PFSK-1 (cell line): Measurements from ENCODE around the gene HLA-DPB1.

ENCODE experiments used
- FOXP2 ChIP-seq: optimal IDR thresholded peaks from 2 replicates; pipeline ENCODE3; 2011; ENCODE audit warnings: borderline replicate concordance, control low read depth, inconsistent platforms; ENCODE audit not compliant: insufficient read depth; ENCODE audit errors: extremely low read length, extremely low read depth
- POLR2AphosphoS5 ChIP-seq: IDR thresholded peaks from 2 replicates; pipeline ENCODE4 v1.6.1; 2012; ENCODE audit warnings: low read depth, mild to moderate bottlenecking, control low read depth, low read length, moderate library complexity
- REST ChIP-seq, 2 experiments: IDR thresholded peaks; 2 replicates each; pipeline versions ENCODE4 v1.6.1 to v1.8.0; 2011 to 2012; ENCODE audit warnings: low read depth in 2 of 2, low read length in 2 of 2, control low read depth in 1 of 2, inconsistent platforms in 1 of 2, mild to moderate bottlenecking in 1 of 2, moderate library complexity in 1 of 2; ENCODE audit not compliant: insufficient read depth in 1 of 2
- SIN3A ChIP-seq: IDR thresholded peaks from 2 replicates; pipeline ENCODE4 v1.6.1; 2012; ENCODE audit warnings: mild to moderate bottlenecking, low read length, moderate library complexity, borderline replicate concordance; ENCODE audit not compliant: insufficient read depth
- TAF1 ChIP-seq: IDR thresholded peaks from 2 replicates; pipeline ENCODE4 v1.6.1; 2012; ENCODE audit warnings: low read length, control low read depth, borderline replicate concordance; ENCODE audit not compliant: insufficient read depth

HLA-DPB1 gene

GRCh38 chr6:33103776-33104175, 28.0 kb downstream of the HLA-DPB1 start:
- TF ChIP-seq FOXP2: no peak
- no peak for TF ChIP-seq POLR2AphosphoS5
- no peak for TF ChIP-seq TAF1

GRCh38 chr6:33104887-33105286, 29.1 kb downstream of the HLA-DPB1 start:
- TF ChIP-seq SIN3A: no peak
- no peak for TF ChIP-seq FOXP2

GRCh38 chr6:33105386-33105785, 29.6 kb downstream of the HLA-DPB1 start:
- TF ChIP-seq TAF1 (no peak), FOXP2 (no peak), SIN3A (no peak), REST (IDR thresholded peaks at IDR 0.05; ENCODE audit: insufficient read depth in 1 of 2, low read depth in 2 of 2, low read length in 2 of 2) (no peak)

- TF ChIP-seq TAF1 (no peak), FOXP2 (no peak), REST (IDR thresholded peaks at IDR 0.05; ENCODE audit: insufficient read depth in 1 of 2, low read depth in 2 of 2, low read length in 2 of 2) (no peak), SIN3A (no peak), POLR2AphosphoS5 (no peak)
Measured at GRCh38 chr6:33105916-33106871, 30.4 kb downstream of the HLA-DPB1 start.

- TF ChIP-seq REST (IDR thresholded peaks at IDR 0.05; ENCODE audit: insufficient read depth in 1 of 2, low read depth in 2 of 2, low read length in 2 of 2) (no peak), FOXP2 (no peak), TAF1 (no peak), SIN3A (no peak), POLR2AphosphoS5 (no peak)
Measured at GRCh38 chr6:33107641-33108040, 31.9 kb downstream of the HLA-DPB1 start.

GRCh38 chr6:33108307-33108706, 32.5 kb downstream of the HLA-DPB1 start:
- TF ChIP-seq POLR2AphosphoS5: no peak
- no peak for TF ChIP-seq SIN3A
- no peak for TF ChIP-seq TAF1
- no peak for TF ChIP-seq REST (IDR thresholded peaks at IDR 0.05; ENCODE audit: insufficient read depth in 1 of 2, low read depth in 2 of 2, low read length in 2 of 2)
- TF ChIP-seq FOXP2: no peak
